ENCODE measurements around the gene DEFB112. TPM values are rescaled to one million over a fixed set of nuclear protein-coding genes. Genes with fewer than 3 reads are reported as not detected.

Gene DEFB112
- total RNA-seq, 4 donors from 2014 or later: not detected

GRCh38 chr6:50089911-50090310 is 40.2 kb upstream of the DEFB112 start:
- no peak for TF ChIP-seq CTCF (IDR thresholded peaks at IDR 0.05)
- ATAC-seq (ENCODE audit: low FRiP score) (no peak), DNase-seq (ENCODE audit: low spot score) (no peak)

- DNase-seq (ENCODE audit: low spot score) (no peak), ATAC-seq (ENCODE audit: low FRiP score) (no peak)
- no peak for TF ChIP-seq CTCF (IDR thresholded peaks at IDR 0.05)
These were observed 37.7 kb upstream of the DEFB112 start for GRCh38 chr6:50087231-50087954.

- ATAC-seq (ENCODE audit: low FRiP score): no peak
- TF ChIP-seq CTCF (IDR thresholded peaks at IDR 0.05): no peak
- no peak for DNase-seq (ENCODE audit: low spot score)
These were observed 27.7 kb upstream of the DEFB112 start for GRCh38 chr6:50077385-50077784.

- no peak for TF ChIP-seq CTCF (IDR thresholded peaks at IDR 0.05)
- ATAC-seq (ENCODE audit: low FRiP score) (no peak), DNase-seq (ENCODE audit: low spot score) (no peak)
These were observed 26.7 kb upstream of the DEFB112 start for GRCh38 chr6:50076431-50076830.

- DNase-seq (ENCODE audit: low spot score): no peak
- TF ChIP-seq CTCF (IDR thresholded peaks at IDR 0.05): no peak
- ATAC-seq (ENCODE audit: low FRiP score): no peak
These were observed 22.2 kb upstream of the DEFB112 start for GRCh38 chr6:50071921-50072320.

GRCh38 chr6:50070101-50070500 is 20.4 kb upstream of the DEFB112 start:
- no peak for TF ChIP-seq CTCF (IDR thresholded peaks at IDR 0.05)
- no peak for DNase-seq (ENCODE audit: low spot score)
- no peak for ATAC-seq (ENCODE audit: low FRiP score)

- DNase-seq (ENCODE audit: low spot score): no peak
- no peak for TF ChIP-seq CTCF (IDR thresholded peaks at IDR 0.05)
- no peak for ATAC-seq (ENCODE audit: low FRiP score)
These were observed 12.3 kb upstream of the DEFB112 start for GRCh38 chr6:50062051-50062450.
